ENCODE data around the gene JARID2.

Gene JARID2

DNA sequence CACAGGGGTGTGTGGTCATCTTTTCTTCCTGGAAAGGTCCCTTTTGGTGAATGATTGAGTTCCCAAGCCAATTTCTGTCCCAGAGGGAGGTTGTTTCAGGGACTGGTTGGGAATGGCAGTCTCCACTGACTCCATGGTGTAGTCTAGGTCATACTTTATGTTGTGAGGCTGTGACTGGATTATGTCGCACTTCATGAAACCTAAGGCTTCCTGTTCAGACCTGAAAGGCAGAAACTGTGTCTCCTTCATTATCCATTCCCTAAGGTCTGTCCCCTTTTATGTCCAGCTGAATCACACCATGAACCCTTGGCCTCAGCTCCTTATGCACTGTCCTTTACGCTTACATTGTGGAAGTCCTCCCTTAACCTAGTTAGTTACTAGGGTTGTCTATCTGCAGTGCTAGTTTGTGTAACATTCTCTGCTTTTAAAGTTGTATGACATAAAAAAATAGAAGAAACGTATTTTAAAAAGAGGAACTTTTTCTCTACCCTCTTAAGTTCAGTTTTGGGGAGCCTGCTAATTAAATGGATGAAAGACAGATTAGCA lies 191.3 kb downstream of the JARID2 start:
- Histone ChIP-seq H3K4me3 (ENCODE audit: severe bottlenecking) (no peak overlapping the region), H3K36me3 (ENCODE audit: low read depth) (no peaks in the 10 kb centered on the region), H3K27me3 (ENCODE audit: insufficient read depth, poor library complexity, severe bottlenecking) (no peaks in the 10 kb centered on the region), H3K9me3 (ENCODE audit: severe bottlenecking) (peaks cover 8% of the 10 kb centered on the region), H3K4me1 (ENCODE audit: insufficient read depth, poor library complexity, severe bottlenecking) (peaks cover 14% of the 10 kb centered on the region), H3K27ac (ENCODE audit: poor library complexity, severe bottlenecking) (no peak overlapping the region)
- ATAC-seq (ENCODE audit: low read depth) (no peak), DNase-seq (ENCODE audit: low spot score) (no peak)
- TF ChIP-seq, protein P1, sequence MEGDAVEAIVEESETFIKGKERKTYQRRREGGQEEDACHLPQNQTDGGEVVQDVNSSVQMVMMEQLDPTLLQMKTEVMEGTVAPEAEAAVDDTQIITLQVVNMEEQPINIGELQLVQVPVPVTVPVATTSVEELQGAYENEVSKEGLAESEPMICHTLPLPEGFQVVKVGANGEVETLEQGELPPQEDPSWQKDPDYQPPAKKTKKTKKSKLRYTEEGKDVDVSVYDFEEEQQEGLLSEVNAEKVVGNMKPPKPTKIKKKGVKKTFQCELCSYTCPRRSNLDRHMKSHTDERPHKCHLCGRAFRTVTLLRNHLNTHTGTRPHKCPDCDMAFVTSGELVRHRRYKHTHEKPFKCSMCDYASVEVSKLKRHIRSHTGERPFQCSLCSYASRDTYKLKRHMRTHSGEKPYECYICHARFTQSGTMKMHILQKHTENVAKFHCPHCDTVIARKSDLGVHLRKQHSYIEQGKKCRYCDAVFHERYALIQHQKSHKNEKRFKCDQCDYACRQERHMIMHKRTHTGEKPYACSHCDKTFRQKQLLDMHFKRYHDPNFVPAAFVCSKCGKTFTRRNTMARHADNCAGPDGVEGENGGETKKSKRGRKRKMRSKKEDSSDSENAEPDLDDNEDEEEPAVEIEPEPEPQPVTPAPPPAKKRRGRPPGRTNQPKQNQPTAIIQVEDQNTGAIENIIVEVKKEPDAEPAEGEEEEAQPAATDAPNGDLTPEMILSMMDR (IDR thresholded peaks at IDR 0.05; ENCODE audit: poor library complexity, severe bottlenecking): no peak

DNA sequence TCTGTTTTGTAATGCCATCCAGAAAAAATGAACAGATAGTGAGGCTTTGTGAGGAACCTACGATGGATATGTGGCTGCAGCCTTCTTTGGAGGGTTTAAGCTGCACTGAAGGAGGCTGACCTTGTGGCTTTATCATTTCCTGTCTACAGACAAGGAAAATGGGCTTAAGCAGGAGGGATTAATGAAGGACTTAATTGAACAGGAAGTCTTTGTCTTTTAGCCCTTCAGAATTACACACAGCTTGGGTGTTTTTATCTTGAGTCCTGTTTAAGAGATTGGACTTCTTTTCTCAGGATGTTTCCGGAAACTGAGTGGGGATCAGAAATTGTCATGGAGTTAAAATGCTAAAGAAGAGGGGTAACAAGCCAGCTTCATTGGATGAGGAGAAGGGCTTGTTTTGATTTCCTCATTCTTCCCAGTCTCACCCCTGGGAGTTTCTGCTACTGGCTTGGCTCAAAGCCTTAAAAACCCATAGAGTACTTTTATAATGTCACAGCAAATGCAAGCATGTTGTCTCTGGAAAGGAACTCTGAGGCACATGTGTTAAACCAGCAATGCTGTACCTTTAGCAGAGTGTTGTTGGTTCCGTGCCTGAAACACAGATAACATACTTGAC lies 193.6 kb downstream of the JARID2 start:
- Histone ChIP-seq H3K4me3 (ENCODE audit: severe bottlenecking) (no peak overlapping the region), H3K4me1 (ENCODE audit: insufficient read depth, poor library complexity, severe bottlenecking) (peaks cover 19% of the 10 kb centered on the region), H3K9me3 (ENCODE audit: severe bottlenecking) (peaks cover 6% of the 10 kb centered on the region), H3K27me3 (ENCODE audit: insufficient read depth, poor library complexity, severe bottlenecking) (no peaks in the 10 kb centered on the region), H3K36me3 (ENCODE audit: low read depth) (no peaks in the 10 kb centered on the region), H3K27ac (ENCODE audit: poor library complexity, severe bottlenecking) (no peak overlapping the region)
- ATAC-seq (ENCODE audit: low read depth): no peak
- DNase-seq (ENCODE audit: low spot score): no peak
- TF ChIP-seq, protein P1 (IDR thresholded peaks at IDR 0.05; ENCODE audit: poor library complexity, severe bottlenecking): no peak

DNA sequence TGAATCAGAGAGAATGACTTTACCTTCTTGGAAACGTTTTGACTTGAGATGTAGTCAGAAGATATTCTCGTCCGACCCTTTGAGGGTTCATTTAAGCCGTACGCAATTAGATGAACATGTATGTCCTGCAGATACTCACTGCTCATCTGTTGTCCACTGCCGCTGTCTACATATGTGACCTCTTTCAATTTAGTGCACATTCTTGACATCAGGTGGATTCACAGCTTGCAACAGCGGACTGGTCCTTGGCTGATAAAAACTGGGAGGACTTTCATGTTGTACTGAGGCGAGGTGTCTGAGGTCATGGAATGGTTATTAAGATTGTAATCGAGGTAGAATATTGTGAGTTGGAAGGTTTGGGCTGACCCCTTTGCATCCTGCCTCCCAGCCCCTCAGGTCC lies 194.2 kb downstream of the JARID2 start:
- DNase-seq (ENCODE audit: low spot score) (no peak), ATAC-seq (ENCODE audit: low read depth) (no peak)
- no peaks in the 10 kb centered on the region for H3K27me3 ChIP-seq (ENCODE audit: insufficient read depth, poor library complexity, severe bottlenecking)
- no peak overlapping the region for H3K4me3 ChIP-seq (ENCODE audit: severe bottlenecking)
- no peak overlapping the region for H3K27ac ChIP-seq (ENCODE audit: poor library complexity, severe bottlenecking)
- H3K36me3 ChIP-seq (ENCODE audit: low read depth): no peaks in the 10 kb centered on the region
- peaks cover under 1% of the 10 kb centered on the region for H3K9me3 ChIP-seq (ENCODE audit: severe bottlenecking)
- peaks cover 19% of the 10 kb centered on the region for H3K4me1 ChIP-seq (ENCODE audit: insufficient read depth, poor library complexity, severe bottlenecking)
- TF ChIP-seq, protein P1 (IDR thresholded peaks at IDR 0.05; ENCODE audit: poor library complexity, severe bottlenecking): no peak

DNA sequence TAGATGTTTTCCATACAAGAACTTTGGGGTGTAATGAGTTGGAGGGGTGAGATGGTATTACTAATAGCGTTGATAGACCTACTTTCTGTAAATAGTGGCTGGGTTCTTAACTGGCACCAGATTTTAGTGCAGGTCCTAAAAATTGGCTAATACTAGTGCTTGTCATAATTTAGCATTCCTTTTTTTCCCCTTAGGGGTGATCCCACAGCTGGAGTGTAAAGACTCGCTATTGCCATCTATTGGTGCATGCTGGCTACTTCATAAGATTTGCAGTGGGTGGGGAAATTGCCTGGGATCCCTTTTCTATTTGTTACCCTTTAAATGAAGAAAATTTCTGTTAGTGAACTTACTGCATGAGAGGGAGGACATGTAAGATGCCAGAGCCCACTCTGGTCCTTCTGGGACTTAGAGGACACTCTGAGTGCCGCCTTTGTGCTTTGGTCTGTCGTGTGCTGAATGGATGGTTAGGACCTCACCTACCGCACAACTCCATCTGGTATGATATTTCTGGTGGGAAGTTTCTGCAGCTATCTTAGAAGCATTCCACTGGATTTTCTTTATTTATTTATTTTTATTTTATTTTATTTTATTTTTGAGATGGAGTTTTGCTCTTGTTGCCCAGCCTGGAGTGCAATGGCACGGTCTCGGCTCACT lies 195.5 kb downstream of the JARID2 start:
- DNase-seq (ENCODE audit: low spot score) (no peak), ATAC-seq (ENCODE audit: low read depth) (peak; percentile 73)
- Histone ChIP-seq H3K36me3 (ENCODE audit: low read depth) (no peaks in the 10 kb centered on the region), H3K4me3 (ENCODE audit: severe bottlenecking) (no peak overlapping the region), H3K9me3 (ENCODE audit: severe bottlenecking) (no peaks in the 10 kb centered on the region), H3K27ac (ENCODE audit: poor library complexity, severe bottlenecking) (no peak overlapping the region), H3K4me1 (ENCODE audit: insufficient read depth, poor library complexity, severe bottlenecking) (peaks cover 14% of the 10 kb centered on the region), H3K27me3 (ENCODE audit: insufficient read depth, poor library complexity, severe bottlenecking) (no peaks in the 10 kb centered on the region)
- TF ChIP-seq, protein P1 (IDR thresholded peaks at IDR 0.05; ENCODE audit: poor library complexity, severe bottlenecking): peak; percentile 88

DNA sequence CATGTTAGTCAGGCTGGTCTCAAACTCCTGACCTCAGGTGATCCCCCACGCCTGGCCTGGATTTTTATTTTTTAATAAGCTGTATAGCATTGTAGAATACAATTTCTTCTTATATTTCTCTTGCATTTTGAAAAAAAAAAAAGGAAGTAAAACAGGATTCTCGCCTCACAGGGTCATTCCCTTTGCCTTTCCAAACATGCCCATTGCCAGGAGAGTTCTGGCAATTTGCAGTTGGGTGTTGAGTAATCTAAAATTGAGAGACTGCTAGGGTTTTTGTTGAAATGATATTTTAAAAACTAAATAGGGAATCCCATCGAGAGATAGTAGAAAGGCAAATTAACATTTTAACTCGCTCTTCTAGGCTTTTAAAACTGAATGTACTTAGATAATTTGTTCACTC lies 196.1 kb downstream of the JARID2 start:
- Histone ChIP-seq H3K9me3 (ENCODE audit: severe bottlenecking) (no peaks in the 10 kb centered on the region), H3K36me3 (ENCODE audit: low read depth) (no peaks in the 10 kb centered on the region), H3K27me3 (ENCODE audit: insufficient read depth, poor library complexity, severe bottlenecking) (no peaks in the 10 kb centered on the region), H3K4me1 (ENCODE audit: insufficient read depth, poor library complexity, severe bottlenecking) (peaks cover 14% of the 10 kb centered on the region), H3K4me3 (ENCODE audit: severe bottlenecking) (no peak overlapping the region), H3K27ac (ENCODE audit: poor library complexity, severe bottlenecking) (peak overlapping the region; percentile 17)
- ATAC-seq (ENCODE audit: low read depth): no peak
- TF ChIP-seq, protein P1 (IDR thresholded peaks at IDR 0.05; ENCODE audit: poor library complexity, severe bottlenecking): no peak
- DNase-seq (ENCODE audit: low spot score): no peak
